GM23338 (cell line): Measurements from ENCODE around the gene POU4F3. TPM values are rescaled to one million over a fixed set of nuclear protein-coding genes. Genes with fewer than 3 reads are reported as not detected.
A peak's percentile ranks its signal among the peaks of the same experiment; 100 is the strongest.

ENCODE experiments used
- ATAC-seq: fragments of 200-7000 bp; cut with Tn5 transposase; 3 replicates; pipeline ENCODE4 v1.9.1; 2020
- DNase-seq: peaks from one replicate; pipeline ENCODE4 v3.0.0-alpha.2; 2015; ENCODE audit warnings: low spot score
- H2AFZ ChIP-seq: fragments of 200-600 bp; sonication (generic); 2 replicates; pipeline ENCODE4 v1.8.0; 2016; ENCODE audit warnings: antibody characterized with exemption, mild to moderate bottlenecking, moderate library complexity
- H3F3A ChIP-seq: fragments of 200-600 bp; sonication (generic); replicated peaks from 2 replicates; pipeline ENCODE4 v1.8.0; 2017; ENCODE audit warnings: antibody characterized with exemption, mixed run types, low read depth
- H3K27ac ChIP-seq: fragments of 200-600 bp; sonication (generic); 2 replicates; pipeline ENCODE4 v1.6.1; 2016; ENCODE audit warnings: low read depth
- H3K27me3 ChIP-seq: fragments of 200-600 bp; sonication (generic); 2 replicates; pipeline ENCODE4 v1.8.0; 2016; ENCODE audit warnings: mild to moderate bottlenecking, mixed run types, moderate library complexity; ENCODE audit not compliant: insufficient read depth
- H3K36me3 ChIP-seq: fragments of 200-600 bp; sonication (generic); 2 replicates; pipeline ENCODE4 v1.8.0; 2016; ENCODE audit warnings: mild to moderate bottlenecking; ENCODE audit not compliant: insufficient read depth
- H3K4me1 ChIP-seq: fragments of 200-600 bp; sonication (generic); 2 replicates; pipeline ENCODE4 v1.8.0; 2016; ENCODE audit warnings: mild to moderate bottlenecking, moderate library complexity; ENCODE audit not compliant: insufficient read depth
- H3K4me2 ChIP-seq: fragments of 200-600 bp; sonication (generic); 2 replicates; pipeline ENCODE4 v1.7.1; 2017; ENCODE audit warnings: mixed run types
- H3K4me3 ChIP-seq: fragments of 200-600 bp; sonication (generic); 2 replicates; pipeline ENCODE4 v1.6.1; 2016; ENCODE audit warnings: mixed run types
- H3K79me2 ChIP-seq: fragments of 200-600 bp; sonication (generic); replicated peaks from 2 replicates; pipeline ENCODE4 v1.8.0; 2017; ENCODE audit warnings: mild to moderate bottlenecking; ENCODE audit not compliant: insufficient read depth
- H3K9me2 ChIP-seq: fragments of 200-600 bp; sonication (generic); 2 replicates; pipeline ENCODE4 v1.8.0; 2017; ENCODE audit not compliant: insufficient read depth
- H4K20me1 ChIP-seq: fragments of 200-600 bp; sonication (generic); replicated peaks from 2 replicates; pipeline ENCODE4 v1.8.0; 2017; ENCODE audit warnings: mild to moderate bottlenecking; ENCODE audit not compliant: insufficient read depth
- H3K27ac Mint-ChIP-seq: 2 replicates; pipeline ENCODE4 v1.8.0; 2020; ENCODE audit warnings: inconsistent platforms, mild to moderate bottlenecking, moderate library complexity, mixed read lengths
- H3K27me3 Mint-ChIP-seq: 3 replicates; pipeline ENCODE4 v1.8.0; 2022; ENCODE audit warnings: low read depth, mild to moderate bottlenecking, moderate library complexity, mixed read lengths, inconsistent platforms; ENCODE audit not compliant: insufficient read depth, poor library complexity
- H3K36me3 Mint-ChIP-seq: 3 replicates; pipeline ENCODE4 v1.8.0; 2021; ENCODE audit warnings: low read depth, mild to moderate bottlenecking, inconsistent platforms, moderate library complexity, mixed read lengths
- H3K4me1 Mint-ChIP-seq: 3 replicates; pipeline ENCODE4 v1.8.0; 2020; ENCODE audit warnings: mild to moderate bottlenecking, inconsistent platforms, mixed read lengths
- H3K4me3 Mint-ChIP-seq: 3 replicates; pipeline ENCODE4 v1.8.0; 2021; ENCODE audit warnings: moderate library complexity, mild to moderate bottlenecking, inconsistent platforms, mixed read lengths
- H3K9me3 Mint-ChIP-seq: 3 replicates; pipeline ENCODE4 v1.8.0; 2020; ENCODE audit warnings: moderate library complexity, mild to moderate bottlenecking, inconsistent platforms, mixed read lengths
- CREB1 ChIP-seq: fragments of 250-450 bp; sonication (Bioruptor Pico); IDR thresholded peaks from 2 replicates; pipeline ENCODE4 v1.5.0; 2020; ENCODE audit warnings: low read depth, mild to moderate bottlenecking, moderate library complexity
- CTCF ChIP-seq, 2 experiments: fragments of 200-600 bp in 1 of 2; sonication (generic) in 1 of 2; conservative IDR thresholded peaks; 2 replicates each; pipeline versions ENCODE4 v1.5.1 to v1.6.1; 2016 to 2017; ENCODE audit warnings: antibody characterized with exemption in 2 of 2, low read depth in 2 of 2, mild to moderate bottlenecking in 2 of 2, moderate library complexity in 1 of 2
- ETS1 ChIP-seq: IDR thresholded peaks from 2 replicates; pipeline ENCODE4 v1.6.1; 2016; ENCODE audit warnings: antibody characterized with exemption
- EZH2 ChIP-seq: fragments of 200-600 bp; sonication (generic); IDR thresholded peaks from one replicate; pipeline ENCODE4 v1.8.0; 2017; ENCODE audit warnings: antibody characterized with exemption, mild to moderate bottlenecking, low read depth; ENCODE audit not compliant: unreplicated experiment
- EZH2phosphoT487 ChIP-seq: fragments of 200-600 bp; sonication (generic); IDR thresholded peaks from one replicate; pipeline ENCODE4 v1.8.1; 2018; ENCODE audit warnings: antibody characterized with exemption; ENCODE audit not compliant: unreplicated experiment
- NANOG ChIP-seq: IDR thresholded peaks from 2 replicates; pipeline ENCODE4 v1.6.1; 2016; ENCODE audit warnings: antibody characterized with exemption, borderline replicate concordance
- STAT1 ChIP-seq: IDR thresholded peaks from one replicate; pipeline ENCODE4 v1.6.1; 2016; ENCODE audit warnings: antibody characterized with exemption; ENCODE audit not compliant: unreplicated experiment
- polyA plus RNA-seq: library from polyadenylated mRNA; unstranded; fragments of >200 nt; fragmentation: Nextera tagmentation; extraction: Ambion mirVana; gene quantifications from 2 replicates; pipeline ENCODE4 v1.2.1, GENCODE V29; 2016
- total RNA-seq: library from RNA; depleted of rRNA; stranded (reverse); fragments of >200 nt; shearing (Covaris generic); gene quantifications from 2 replicates; pipeline ENCODE4 v1.2.3, GENCODE V29; 2014

POU4F3 gene
- total and polyA plus RNA-seq, 2 experiments from 2014 or later: 0.49 TPM; not detected in 1

- no peaks in the 10 kb centered on the region for H3K9me2 ChIP-seq
- H3K36me3 ChIP-seq: no peaks in the 10 kb centered on the region
- H3K27ac ChIP-seq: no peak overlapping the region
- ATAC-seq: peak; percentile 1; the same call in 2 of the 3 replicates
- peaks cover 9% of the 10 kb centered on the region; the same call in 2 of the 3 replicates for H3K9me3 Mint-ChIP-seq
- H3K4me2 ChIP-seq: peak overlapping the region; percentile 82
- H3K36me3 Mint-ChIP-seq: no peaks in the 10 kb centered on the region; the same call in 2 of the 3 replicates
- no peak for TF ChIP-seq ETS1
- TF ChIP-seq EZH2: peak; percentile 79
- H3K27ac Mint-ChIP-seq: no peak overlapping the region
- H3K4me3 ChIP-seq: peak overlapping the region; percentile 46
- peak overlapping the region; percentile 13; the same call in 1 of the 2 replicates for H2AFZ ChIP-seq
- peaks cover 31% of the 10 kb centered on the region for H3K4me1 ChIP-seq
- H3K27me3 Mint-ChIP-seq: peaks cover 98% of the 10 kb centered on the region
- H3K27me3 ChIP-seq: peaks cover 100% of the 10 kb centered on the region
- H4K20me1 ChIP-seq: peaks cover 48% of the 10 kb centered on the region
- peaks cover 45% of the 10 kb centered on the region for H3K4me1 Mint-ChIP-seq
- H3F3A ChIP-seq: peaks cover 33% of the 10 kb centered on the region
- H3K4me3 Mint-ChIP-seq: peak overlapping the region; percentile 50
- no peaks in the 10 kb centered on the region for H3K79me2 ChIP-seq
- peak; percentile 65 for DNase-seq
Measured at GRCh38 chr5:146342882-146343865, 4.5 kb downstream of the POU4F3 start.

GRCh38 chr5:146344155-146345118 lies 5.8 kb downstream of the POU4F3 start:
- Histone ChIP-seq H4K20me1 (peaks cover 45% of the 10 kb centered on the region), H3K36me3 (no peaks in the 10 kb centered on the region), H3K27me3 (peaks cover 100% of the 10 kb centered on the region), H3K27ac (no peak overlapping the region), H3K4me3 (peak overlapping the region; percentile 69), H3K79me2 (no peaks in the 10 kb centered on the region), H3K9me2 (no peaks in the 10 kb centered on the region), H3K4me2 (peak overlapping the region; percentile 82), H3K4me1 (peaks cover 26% of the 10 kb centered on the region), H2AFZ (peak overlapping the region; percentile 43; the same call in 1 of the 2 replicates), H3F3A (peaks cover 32% of the 10 kb centered on the region)
- ATAC-seq (peak; percentile 74), DNase-seq (peak; percentile 96)
- Mint-ChIP-seq H3K27me3 (peaks cover 95% of the 10 kb centered on the region), H3K27ac (no peak overlapping the region), H3K9me3 (peaks cover 9% of the 10 kb centered on the region; the same call in 1 of the 3 replicates), H3K4me3 (peak overlapping the region; percentile 76), H3K4me1 (peaks cover 39% of the 10 kb centered on the region), H3K36me3 (no peaks in the 10 kb centered on the region; the same call in 2 of the 3 replicates)
- TF ChIP-seq EZH2phosphoT487 (peak; percentile 79), ETS1 (no peak), NANOG (no peak), STAT1 (no peak), EZH2 (peak; percentile 90), CTCF (conservative IDR thresholded peaks at IDR 0.05; ENCODE audit: low read depth in 2 of 2) (no peak), CREB1 (CRISPR knock-in tag) (no peak)
